Measurements from ENCODE around the gene TPO. TPM values are rescaled to one million over a fixed set of nuclear protein-coding genes. Genes with fewer than 3 reads are reported as not detected.
A peak's percentile ranks its signal among the peaks of the same experiment; 100 is the strongest.

The TPO gene
- total and polyA plus RNA-seq, 11 donors: 3.0 to 13.8 (median 8.4) TPM

DNA sequence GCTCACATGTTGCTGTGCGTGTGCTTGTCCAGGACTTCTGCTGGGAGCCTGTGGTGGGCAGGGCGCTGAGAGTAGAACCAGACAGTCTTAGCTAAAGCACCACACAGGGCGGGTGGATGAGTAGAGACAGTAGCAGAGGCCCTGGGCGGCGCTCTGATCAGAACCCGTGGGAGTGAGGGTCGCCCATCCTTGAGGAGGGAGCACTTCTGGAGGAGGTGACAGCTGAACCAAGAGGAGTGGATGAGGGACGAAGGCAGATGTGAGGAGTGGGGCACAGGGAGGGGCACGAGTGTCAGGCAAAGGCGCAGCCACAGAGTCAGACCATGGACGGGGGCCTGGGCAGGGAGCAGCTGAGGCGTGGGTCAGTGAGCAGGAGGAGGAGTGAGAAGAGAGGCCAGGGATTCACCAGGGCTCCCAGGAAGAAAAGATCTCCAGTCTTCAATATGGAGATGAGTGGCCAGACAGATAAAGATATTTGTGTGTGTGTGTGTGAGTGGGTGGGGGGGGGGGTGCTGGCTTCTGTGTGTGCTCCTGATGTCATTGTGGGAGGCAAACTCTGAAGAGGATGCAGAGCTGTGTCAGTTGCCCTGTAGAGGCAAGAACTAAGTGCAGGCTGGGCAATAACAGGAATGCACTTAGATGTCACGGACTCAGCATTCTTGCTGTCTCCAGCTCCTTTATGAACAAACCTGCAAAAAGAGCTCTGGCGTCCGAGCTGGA is 79.6 kb downstream of the TPO start:
- H3K36me3 ChIP-seq: peaks cover 0 to 4% (median 0%) of the 10 kb centered on the region in 9 donors
- intact Hi-C loops (cut with DNase I): no loop called here
- H3K27ac ChIP-seq: peak overlapping the region in 4 of 12 donors; percentile 32 to 60 (median 40)
- DNase-seq: peak in 2 of 5 donors; percentile 10 to 30
- 73 to 78% (median 73%) methylated on average over 14 to 15 of the region's 15 CpGs for WGBS, 4 donors
- no peak for TF ChIP-seq POLR2A (IDR thresholded peaks at IDR 0.05)
- TF ChIP-seq, protein P1, sequence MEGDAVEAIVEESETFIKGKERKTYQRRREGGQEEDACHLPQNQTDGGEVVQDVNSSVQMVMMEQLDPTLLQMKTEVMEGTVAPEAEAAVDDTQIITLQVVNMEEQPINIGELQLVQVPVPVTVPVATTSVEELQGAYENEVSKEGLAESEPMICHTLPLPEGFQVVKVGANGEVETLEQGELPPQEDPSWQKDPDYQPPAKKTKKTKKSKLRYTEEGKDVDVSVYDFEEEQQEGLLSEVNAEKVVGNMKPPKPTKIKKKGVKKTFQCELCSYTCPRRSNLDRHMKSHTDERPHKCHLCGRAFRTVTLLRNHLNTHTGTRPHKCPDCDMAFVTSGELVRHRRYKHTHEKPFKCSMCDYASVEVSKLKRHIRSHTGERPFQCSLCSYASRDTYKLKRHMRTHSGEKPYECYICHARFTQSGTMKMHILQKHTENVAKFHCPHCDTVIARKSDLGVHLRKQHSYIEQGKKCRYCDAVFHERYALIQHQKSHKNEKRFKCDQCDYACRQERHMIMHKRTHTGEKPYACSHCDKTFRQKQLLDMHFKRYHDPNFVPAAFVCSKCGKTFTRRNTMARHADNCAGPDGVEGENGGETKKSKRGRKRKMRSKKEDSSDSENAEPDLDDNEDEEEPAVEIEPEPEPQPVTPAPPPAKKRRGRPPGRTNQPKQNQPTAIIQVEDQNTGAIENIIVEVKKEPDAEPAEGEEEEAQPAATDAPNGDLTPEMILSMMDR (IDR thresholded peaks at IDR 0.05): no peak
- H3K9me3 ChIP-seq: no peaks in the 10 kb centered on the region
- H3K4me3 ChIP-seq: no peak overlapping the region
- ATAC-seq: no peak
- H3K27me3 ChIP-seq: peaks cover 0 to 2% (median 0%) of the 10 kb centered on the region in 9 donors
- no peaks in the 10 kb centered on the region for H3K4me1 ChIP-seq

DNA sequence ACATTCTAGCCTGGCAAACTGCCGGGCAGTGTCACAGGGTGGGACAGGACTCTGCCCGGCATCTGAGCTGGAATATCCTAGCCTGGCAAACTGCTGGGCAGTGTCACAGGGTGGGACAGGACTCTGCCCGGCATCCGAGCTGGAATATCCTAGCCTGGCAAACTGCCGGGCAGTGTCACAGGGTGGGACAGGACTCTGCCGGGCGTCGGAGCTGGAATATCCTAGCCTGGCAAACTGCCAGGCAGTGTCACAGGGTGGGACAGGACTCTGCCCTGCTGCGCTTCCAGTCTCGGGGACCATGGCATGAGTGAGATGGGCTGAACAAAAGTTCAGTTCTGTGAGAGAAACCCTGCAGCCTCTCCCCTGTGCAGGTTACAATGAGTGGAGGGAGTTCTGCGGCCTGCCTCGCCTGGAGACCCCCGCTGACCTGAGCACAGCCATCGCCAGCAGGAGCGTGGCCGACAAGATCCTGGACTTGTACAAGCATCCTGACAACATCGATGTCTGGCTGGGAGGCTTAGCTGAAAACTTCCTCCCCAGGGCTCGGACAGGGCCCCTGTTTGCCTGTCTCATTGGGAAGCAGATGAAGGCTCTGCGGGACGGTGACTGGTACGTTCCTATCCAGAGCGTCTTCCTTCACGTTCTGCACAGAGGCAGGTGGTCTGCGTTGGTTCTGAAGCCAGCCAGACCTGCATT is 80.3 kb downstream of the TPO start:
- peaks cover 0 to 4% (median 0%) of the 10 kb centered on the region in 9 donors for H3K36me3 ChIP-seq
- ATAC-seq (peak in 3 of 4 donors; percentile 21 to 56 (median 26)), DNase-seq (peak in 3 of 5 donors; percentile 10 to 48 (median 46))
- H3K27ac ChIP-seq: peak overlapping the region in 4 of 12 donors; percentile 11 to 60 (median 24)
- H3K4me1 ChIP-seq: no peaks in the 10 kb centered on the region
- intact Hi-C loops (cut with DNase I): no loop called here
- TF ChIP-seq, protein P1 (IDR thresholded peaks at IDR 0.05): no peak
- TF ChIP-seq POLR2A (IDR thresholded peaks at IDR 0.05): peak in 1 of 2 donors; percentile 23
- H3K4me3 ChIP-seq: no peak overlapping the region
- 43 to 72% (median 65%) methylated on average over 16 to 24 of the region's 24 CpGs for WGBS, 4 donors
- peaks cover 0 to 2% (median 0%) of the 10 kb centered on the region in 9 donors for H3K27me3 ChIP-seq
- H3K9me3 ChIP-seq: no peaks in the 10 kb centered on the region

DNA sequence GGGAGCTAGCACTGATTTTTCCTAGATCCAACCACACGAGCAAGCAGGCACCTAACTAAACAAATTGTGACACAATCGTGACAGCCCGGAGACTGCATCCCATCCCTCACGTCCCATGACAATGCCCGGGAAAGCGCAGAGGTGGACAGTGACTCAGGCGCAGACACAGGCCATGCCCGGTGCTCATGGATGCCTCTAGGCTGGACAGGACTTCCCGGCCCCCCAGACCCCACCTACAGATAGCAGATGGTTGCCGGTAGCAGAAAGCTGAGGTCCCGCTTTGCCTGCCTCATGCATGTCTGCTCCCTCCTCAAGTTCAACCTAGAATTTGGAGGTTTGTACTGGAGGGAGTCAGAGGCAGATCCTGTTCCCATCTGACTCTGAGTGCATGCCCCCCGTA is 81.0 kb downstream of the TPO start:
- TF ChIP-seq, protein P1 (IDR thresholded peaks at IDR 0.05): no peak
- TF ChIP-seq POLR2A (IDR thresholded peaks at IDR 0.05): no peak

DNA sequence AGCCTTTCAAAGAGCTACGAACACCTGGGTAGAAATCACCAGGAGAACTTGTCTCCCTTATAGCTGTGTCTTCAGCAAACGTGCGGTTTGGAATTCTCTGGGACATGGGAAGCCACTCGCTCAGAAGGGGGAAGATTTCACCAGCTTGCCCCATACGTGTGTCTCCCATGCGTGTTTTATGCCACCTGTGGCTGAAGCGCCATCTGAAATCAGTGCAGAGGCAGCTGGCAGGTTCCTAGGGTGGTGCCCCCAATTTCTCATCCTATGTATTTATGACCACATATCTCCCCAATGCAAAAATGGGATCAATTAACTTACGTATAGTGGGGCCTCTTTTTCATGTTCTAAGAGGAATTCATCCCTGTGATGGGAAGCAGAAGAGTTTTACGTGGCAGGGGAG is 81.6 kb downstream of the TPO start:
- Histone ChIP-seq H3K27me3 (peaks cover 0 to 2% (median 0%) of the 10 kb centered on the region in 9 donors), H3K4me3 (no peak overlapping the region), H3K9me3 (no peaks in the 10 kb centered on the region), H3K4me1 (no peaks in the 10 kb centered on the region), H3K36me3 (peaks cover 0 to 4% (median 0%) of the 10 kb centered on the region in 9 donors), H3K27ac (no peak overlapping the region)
- 87 to 93% (median 88%) methylated on average over 9 of the region's 9 CpGs for WGBS, 4 donors
- intact Hi-C loops (cut with DNase I): no loop called here
- ATAC-seq: no peak
- TF ChIP-seq POLR2A (IDR thresholded peaks at IDR 0.05): no peak
- TF ChIP-seq, protein P1 (IDR thresholded peaks at IDR 0.05): no peak
- DNase-seq: peak in 1 of 5 donors; percentile 6

More for the DNA sequence above, 81.0 kb downstream of the TPO start:
- intact Hi-C loops (cut with DNase I): no loop called here
- H3K36me3 ChIP-seq: peaks cover 0 to 4% (median 0%) of the 10 kb centered on the region in 9 donors
- H3K4me1 ChIP-seq: no peaks in the 10 kb centered on the region
- ATAC-seq (no peak), DNase-seq (peak in 1 of 5 donors; percentile 14)
- peaks cover 0 to 2% (median 0%) of the 10 kb centered on the region in 9 donors for H3K27me3 ChIP-seq
- H3K9me3 ChIP-seq: no peaks in the 10 kb centered on the region
- no peak overlapping the region for H3K4me3 ChIP-seq
- H3K27ac ChIP-seq: peak overlapping the region in 1 of 12 donors; percentile 11
- 84 to 92% (median 89%) methylated on average over 10 to 12 of the region's 12 CpGs for WGBS, 4 donors
